WTC11 (cell line): ENCODE results near the gene MPP7. TPM values are rescaled to one million over a fixed set of nuclear protein-coding genes. Genes with fewer than 3 reads are reported as not detected.
A peak's percentile ranks its signal among the peaks of the same experiment; 100 is the strongest.

Experiments used
- ATAC-seq: fragments of 200-7000 bp; cut with Tn5 transposase; 2 replicates; pipeline ENCODE4 v1.10.0; 2021; ENCODE audit warnings: mild to moderate bottlenecking, moderate library complexity
- CTCF ChIA-PET: fragments of 300-600 bp; sonication (Branson Sonifier 250); formaldehyde crosslinking; loops from one replicate; lab custom pipeline; 2021; ENCODE audit warnings: antibody characterized with exemption; lab: Charles Lee
- POLR2A ChIA-PET: fragments of 350-600 bp; sonication (Branson Sonifier 250); formaldehyde crosslinking; loops from one replicate; lab custom pipeline; 2021; ENCODE audit warnings: antibody characterized with exemption; lab: Charles Lee
- DNase-seq: peaks from one replicate; pipeline ENCODE4 v3.0.0; 2021; ENCODE audit warnings: low spot score
- H3K27ac Mint-ChIP-seq: 2 replicates; pipeline ENCODE4 v1.8.0; 2021; ENCODE audit warnings: mixed read lengths
- H3K27me3 Mint-ChIP-seq: 2 replicates; pipeline ENCODE4 v1.8.0; 2021; ENCODE audit warnings: low read depth, mild to moderate bottlenecking, moderate library complexity, mixed read lengths
- H3K36me3 Mint-ChIP-seq: 2 replicates; pipeline ENCODE4 v1.8.0; 2021; ENCODE audit warnings: mixed read lengths
- H3K4me1 Mint-ChIP-seq: 2 replicates; pipeline ENCODE4 v1.8.0; 2022; ENCODE audit warnings: mixed read lengths
- H3K4me3 Mint-ChIP-seq: 2 replicates; pipeline ENCODE4 v1.8.0; 2021; ENCODE audit warnings: mild to moderate bottlenecking, moderate library complexity, mixed read lengths
- H3K9me3 Mint-ChIP-seq: 2 replicates; pipeline ENCODE4 v1.8.0; 2021; ENCODE audit warnings: mixed read lengths
- E2F4 ChIP-seq: sonication (generic); formaldehyde crosslinking; IDR thresholded peaks from 2 replicates; pipeline ENCODE4 v1.8.1; 2022; ENCODE audit warnings: low read depth, mild to moderate bottlenecking, moderate library complexity, missing genetic modification reagents, borderline replicate concordance
- ETV6 ChIP-seq: sonication (generic); formaldehyde crosslinking; IDR thresholded peaks from 2 replicates; pipeline ENCODE4 v1.8.1; 2022; ENCODE audit warnings: mild to moderate bottlenecking, missing genetic modification reagents
- GABPB1 ChIP-seq: sonication (generic); formaldehyde crosslinking; IDR thresholded peaks from 2 replicates; pipeline ENCODE4 v1.8.1; 2023; ENCODE audit warnings: mild to moderate bottlenecking, missing genetic modification reagents
- KAT7 ChIP-seq: sonication (generic); formaldehyde crosslinking; IDR thresholded peaks from 2 replicates; pipeline ENCODE4 v1.8.1; 2023; ENCODE audit warnings: missing genetic modification reagents, mild to moderate bottlenecking, borderline replicate concordance
- NFATC4 ChIP-seq: fragments of 250-450 bp; sonication (Bioruptor Pico); IDR thresholded peaks from 2 replicates; pipeline ENCODE4 v1.9.0; 2021; ENCODE audit warnings: mild to moderate bottlenecking
- NR1H2 ChIP-seq: sonication (generic); formaldehyde crosslinking; IDR thresholded peaks from 2 replicates; pipeline ENCODE4 v1.9.0; 2021; ENCODE audit warnings: mild to moderate bottlenecking, moderate library complexity, missing genetic modification reagents
- NR3C1 ChIP-seq: sonication (generic); formaldehyde crosslinking; conservative IDR thresholded peaks from 2 replicates; pipeline ENCODE4 v1.8.1; 2023; ENCODE audit warnings: low read depth, mild to moderate bottlenecking, missing genetic modification reagents
- OVOL2 ChIP-seq: fragments of 250-450 bp; sonication (Bioruptor Pico); IDR thresholded peaks from 2 replicates; pipeline ENCODE4 v1.9.0; 2021; ENCODE audit warnings: mild to moderate bottlenecking, borderline replicate concordance
- PRDM15 ChIP-seq: sonication (generic); formaldehyde crosslinking; IDR thresholded peaks from 2 replicates; pipeline ENCODE4 v1.8.0; 2022; ENCODE audit warnings: missing genetic modification reagents
- SMAD4 ChIP-seq: sonication (generic); formaldehyde crosslinking; IDR thresholded peaks from 2 replicates; pipeline ENCODE4 v1.8.0; 2022; ENCODE audit warnings: mild to moderate bottlenecking, missing genetic modification reagents
- STAT6 ChIP-seq: sonication (generic); formaldehyde crosslinking; conservative IDR thresholded peaks from 2 replicates; pipeline ENCODE4 v1.8.1; 2023; ENCODE audit warnings: mild to moderate bottlenecking, low read depth, missing genetic modification reagents, moderate library complexity
- ZNF263 ChIP-seq: sonication (generic); formaldehyde crosslinking; IDR thresholded peaks from 2 replicates; pipeline ENCODE4 v1.8.1; 2022; ENCODE audit warnings: low read depth, mild to moderate bottlenecking, moderate library complexity, missing genetic modification reagents
- ZNF423 ChIP-seq: fragments of 250-450 bp; sonication (Bioruptor Pico); IDR thresholded peaks from 2 replicates; pipeline ENCODE4 v2.1.2; 2022; ENCODE audit warnings: mild to moderate bottlenecking, moderate library complexity
- total RNA-seq: library from RNA; stranded (reverse); gene quantifications from 3 replicates; pipeline ENCODE4 v1.2.3, GENCODE V29; 2021
- TF ChIP-seq, protein P1 (sequence below): sonication (generic); formaldehyde crosslinking; IDR thresholded peaks from 2 replicates; pipeline ENCODE4 v1.8.0; 2022; ENCODE audit warnings: mild to moderate bottlenecking, missing genetic modification reagents

The MPP7 gene
- total RNA-seq, 1 experiment from 2014 or later, result 9.1 TPM

DNA sequence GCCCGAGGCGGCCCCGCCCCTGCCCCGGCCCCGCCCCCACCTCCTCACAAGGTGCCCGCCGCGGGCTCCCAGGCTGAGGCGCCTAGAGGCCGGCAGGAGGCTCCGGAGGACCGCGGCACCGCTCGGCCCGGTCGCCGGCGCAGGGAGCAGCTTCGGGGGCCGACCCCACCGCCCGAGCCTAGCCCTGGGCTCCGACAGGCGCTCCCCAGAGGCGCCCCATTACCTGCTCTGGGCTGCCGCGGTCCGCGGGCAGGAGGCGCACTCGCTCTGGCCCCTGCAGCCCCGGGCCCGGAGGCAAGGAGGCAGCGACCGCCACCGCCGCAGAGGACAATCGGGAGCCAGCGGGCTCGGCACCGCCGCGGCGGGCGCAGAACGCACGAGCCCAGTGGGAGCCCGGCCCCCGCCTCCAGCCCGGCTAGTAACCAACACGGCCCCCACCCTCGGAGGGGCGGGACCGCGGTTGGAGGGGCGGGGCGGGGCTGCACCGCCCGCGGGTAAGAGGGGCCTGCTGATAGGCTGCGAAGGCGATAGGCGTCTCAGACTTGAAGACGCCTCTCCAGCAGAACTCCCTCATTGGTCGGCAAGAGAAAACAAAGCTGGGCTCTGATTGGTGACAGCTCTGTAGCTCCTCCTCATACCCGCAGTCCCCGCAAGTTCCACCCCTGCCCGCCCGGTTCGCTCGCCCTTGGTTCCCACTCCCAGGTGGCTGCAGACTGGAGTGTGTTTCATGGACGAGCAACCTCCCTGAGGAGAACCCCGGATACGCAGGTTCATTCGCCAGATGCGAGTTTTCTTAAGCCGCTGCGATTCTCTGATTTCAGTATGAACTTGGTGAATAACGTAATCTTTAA is at the start of gene MPP7 (continued):
- TF ChIP-seq, protein P1, sequence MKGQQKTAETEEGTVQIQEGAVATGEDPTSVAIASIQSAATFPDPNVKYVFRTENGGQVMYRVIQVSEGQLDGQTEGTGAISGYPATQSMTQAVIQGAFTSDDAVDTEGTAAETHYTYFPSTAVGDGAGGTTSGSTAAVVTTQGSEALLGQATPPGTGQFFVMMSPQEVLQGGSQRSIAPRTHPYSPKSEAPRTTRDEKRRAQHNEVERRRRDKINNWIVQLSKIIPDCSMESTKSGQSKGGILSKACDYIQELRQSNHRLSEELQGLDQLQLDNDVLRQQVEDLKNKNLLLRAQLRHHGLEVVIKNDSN (CRISPR knock-in tag), result no peak
- TF ChIP-seq NR1H2 (CRISPR knock-in tag), result no peak
- peak; percentile 63; the same call in 1 of the 2 replicates for TF ChIP-seq GABPB1 (CRISPR knock-in tag)
- no peak for TF ChIP-seq ZNF263 (CRISPR knock-in tag)
- TF ChIP-seq ZNF423 (CRISPR knock-in tag), result peak; percentile 52; the same call in 1 of the 2 replicates
- TF ChIP-seq SMAD4 (CRISPR knock-in tag), result no peak
- TF ChIP-seq ETV6 (CRISPR knock-in tag), result peak; percentile 82; the same call in 1 of the 2 replicates
- no peak for TF ChIP-seq NR3C1
- TF ChIP-seq STAT6 (CRISPR knock-in tag), result no peak
- TF ChIP-seq NFATC4 (CRISPR knock-in tag), result no peak
- TF ChIP-seq PRDM15, result no peak
- TF ChIP-seq KAT7, result no peak
- TF ChIP-seq, all 79 proteins: peak for 11

GRCh38 chr10:28349892-28350291 is 47.0 kb upstream of the MPP7 start:
- CTCF ChIA-PET, result interaction anchor here (2.9 kb wide), 1 partner anchor 47 kb away, joined by 12 read pairs; the partner anchor contains the start of gene MPP7

More at GRCh38 chr10:28349892-28350291, 47.0 kb upstream of the MPP7 start:
- Mint-ChIP-seq H3K4me3 (no peak overlapping the region), H3K9me3 (peaks cover 22% of the 10 kb centered on the region), H3K36me3 (peaks cover 7% of the 10 kb centered on the region; the same call in 1 of the 2 replicates), H3K27me3 (no peaks in the 10 kb centered on the region), H3K27ac (no peak overlapping the region), H3K4me1 (no peaks in the 10 kb centered on the region)
- ATAC-seq (no peak), DNase-seq (no peak)
- POLR2A ChIA-PET, result no interaction called here
- TF ChIP-seq E2F4 (CRISPR knock-in tag), result no peak
- no peak for TF ChIP-seq NR1H2 (CRISPR knock-in tag)
- no peak for TF ChIP-seq OVOL2 (CRISPR knock-in tag)
- no peak for TF ChIP-seq STAT6 (CRISPR knock-in tag)
- no peak for TF ChIP-seq ETV6 (CRISPR knock-in tag)
